IMR-90 (cell line): ENCODE data around the gene ASPHD2. TPM values are rescaled to one million over a fixed set of nuclear protein-coding genes. Genes with fewer than 3 reads are reported as not detected.

Source experiments
- ATAC-seq: fragments of 200-7000 bp; cut with Tn5 transposase; 2 replicates; pipeline ENCODE4 v1.9.1; 2020; ENCODE audit warnings: low read depth, mild to moderate bottlenecking, moderate library complexity
- BruUV-seq: library from RNA; stranded (reverse); fragments of 400-500 nt; replicated peaks from 2 replicates; lab custom pipeline; 2021; lab: Mats Ljungman, UMichigan
- CTCF ChIA-PET: fragments of 300-600 bp; formaldehyde crosslinking; extraction: SDS; loops from one replicate; lab custom pipeline; 2021; ENCODE audit warnings: antibody characterized with exemption; lab: Yijun Ruan, JAX
- POLR2A ChIA-PET: fragments of 300-600 bp; sonication (Branson Sonifier 250); formaldehyde crosslinking; loops from one replicate; lab custom pipeline; 2022; ENCODE audit warnings: antibody characterized with exemption; ENCODE audit not compliant: unreplicated experiment; lab: Charles Lee
- DNase-seq: peaks from one replicate; pipeline ENCODE4 v3.0.0; 2013
- H2AFZ ChIP-seq: replicated peaks from 2 replicates; pipeline ENCODE3; 2013; ENCODE audit warnings: low read length, mild to moderate bottlenecking; ENCODE audit not compliant: poor library complexity
- H2AK5ac ChIP-seq: 2 replicates; pipeline ENCODE4 v1.6.1; 2013; ENCODE audit warnings: low read depth, low read length, inconsistent platforms
- H2AK9ac ChIP-seq: replicated peaks from 2 replicates; pipeline ENCODE3; 2013; ENCODE audit warnings: mild to moderate bottlenecking, low read depth, low read length, moderate library complexity; ENCODE audit not compliant: poor library complexity
- H2BK120ac ChIP-seq: 2 replicates; pipeline ENCODE4 v1.6.1; 2013; ENCODE audit warnings: low read depth, low read length, inconsistent platforms
- H2BK15ac ChIP-seq: 3 replicates; pipeline ENCODE4 v1.6.1; 2013; ENCODE audit warnings: low read depth, low read length, inconsistent platforms
- H2BK20ac ChIP-seq: 2 replicates; pipeline ENCODE4 v1.6.1; 2013; ENCODE audit warnings: low read depth, mild to moderate bottlenecking, inconsistent platforms, low read length, moderate library complexity
- H2BK5ac ChIP-seq: 2 replicates; pipeline ENCODE4 v1.6.1; 2013; ENCODE audit warnings: mild to moderate bottlenecking, low read depth, low read length, inconsistent platforms; ENCODE audit not compliant: poor library complexity, severe bottlenecking
- H3K14ac ChIP-seq: replicated peaks from 2 replicates; pipeline ENCODE4 v1.6.1; 2013; ENCODE audit warnings: low read depth, low read length, inconsistent platforms
- H3K18ac ChIP-seq: 2 replicates; pipeline ENCODE4 v1.6.1; 2013; ENCODE audit warnings: low read depth, low read length, control low read depth
- H3K23ac ChIP-seq: 2 replicates; pipeline ENCODE4 v1.6.1; 2013; ENCODE audit warnings: low read depth, low read length, inconsistent platforms
- H3K27ac ChIP-seq: 2 replicates; pipeline ENCODE4 v1.5.1; 2013; ENCODE audit warnings: mild to moderate bottlenecking, control low read depth, low read length; ENCODE audit not compliant: insufficient read depth
- H3K27me3 ChIP-seq: 2 replicates; pipeline ENCODE4 v1.6.1; 2013; ENCODE audit warnings: low read length; ENCODE audit not compliant: control insufficient read depth, insufficient read depth
- H3K36me3 ChIP-seq: 2 replicates; pipeline ENCODE4 v1.6.1; 2013; ENCODE audit warnings: low read length, mixed read lengths; ENCODE audit not compliant: control insufficient read depth, insufficient read depth
- H3K4ac ChIP-seq: 2 replicates; pipeline ENCODE4 v1.6.1; 2013; ENCODE audit warnings: low read depth, low read length, inconsistent platforms
- H3K4me1 ChIP-seq: 2 replicates; pipeline ENCODE4 v1.6.1; 2013; ENCODE audit warnings: low read length, mixed read lengths; ENCODE audit not compliant: control insufficient read depth, insufficient read depth
- H3K4me2 ChIP-seq: 2 replicates; pipeline ENCODE4 v1.6.1; 2013; ENCODE audit warnings: low read depth, mild to moderate bottlenecking, control low read depth, low read length, moderate library complexity
- H3K4me3 ChIP-seq: 2 replicates; pipeline ENCODE4 v1.5.1; 2013; ENCODE audit warnings: low read depth, mild to moderate bottlenecking, control low read depth, low read length, moderate library complexity; ENCODE audit not compliant: insufficient read depth
- H3K56ac ChIP-seq: 2 replicates; pipeline ENCODE4 v1.6.1; 2013; ENCODE audit warnings: low read length, inconsistent platforms; ENCODE audit not compliant: insufficient read depth; ENCODE audit errors: extremely low read depth
- H3K79me1 ChIP-seq, 2 experiments: 2 replicates each; pipeline ENCODE4 v1.6.1; 2013; ENCODE audit warnings: low read length in 2 of 2, inconsistent platforms in 1 of 2, low read depth in 1 of 2
- H3K9ac ChIP-seq: 2 replicates; pipeline ENCODE4 v1.6.1; 2013; ENCODE audit warnings: low read depth, low read length, control low read depth
- H3K9me1 ChIP-seq: 2 replicates; pipeline ENCODE4 v1.6.1; 2013; ENCODE audit warnings: low read length, inconsistent platforms; ENCODE audit not compliant: insufficient read depth
- H3K9me3 ChIP-seq: 2 replicates; pipeline ENCODE4 v1.6.1; 2013; ENCODE audit warnings: low read length; ENCODE audit not compliant: control insufficient read depth, insufficient read depth
- H4K20me1 ChIP-seq: 2 replicates; pipeline ENCODE4 v1.6.1; 2013; ENCODE audit warnings: low read length, inconsistent platforms; ENCODE audit not compliant: insufficient read depth
- H4K5ac ChIP-seq: 2 replicates; pipeline ENCODE4 v1.6.1; 2013; ENCODE audit warnings: mild to moderate bottlenecking, low read depth, low read length, control low read depth
- H4K8ac ChIP-seq, 2 experiments: 2 replicates each; pipeline ENCODE4 v1.6.1; 2013; ENCODE audit warnings: low read depth in 2 of 2, low read length in 2 of 2, control low read depth in 1 of 2, inconsistent platforms in 1 of 2
- H4K91ac ChIP-seq: 2 replicates; pipeline ENCODE4 v1.6.1; 2013; ENCODE audit warnings: low read depth, low read length, inconsistent platforms; ENCODE audit not compliant: insufficient read depth
- FOS ChIP-seq: fragments of 150-350 bp; IDR thresholded peaks from 2 replicates; pipeline ENCODE4 v1.6.1; 2016; ENCODE audit warnings: low read depth, low read length
- MAFK ChIP-seq: IDR thresholded peaks from 2 replicates; pipeline ENCODE4 v1.6.1; 2012; ENCODE audit warnings: low read depth, low read length, improper control_type of control experiment
- RAD21 ChIP-seq: IDR thresholded peaks from 2 replicates; pipeline ENCODE4 v1.6.1; 2012; ENCODE audit warnings: low read length, improper control_type of control experiment
- WGBS, 2 experiments: methylation state at CpG; one replicate each; pipeline versions ENCODE4 v1.1.5 to v1.1.7; 2013; ENCODE audit warnings: missing lambda C conversion rate in 2 of 2; ENCODE audit not compliant: insufficient read length in 1 of 2; ENCODE audit errors: extremely low coverage in 2 of 2; 5-methylcytosine and 5-hydroxymethylcytosine counted together
- dilution Hi-C: fragments of 300-500 bp; cut with HindIII; formaldehyde crosslinking; loops from one replicate; pipeline ENCODE4 v1.14.3; 2018; ENCODE audit warnings: low sequenced_read_pairs; ENCODE audit not compliant: unreplicated experiment
- in situ Hi-C: fragments of 300-500 bp; cut with MboI; formaldehyde crosslinking; loops from 3 replicates; pipeline ENCODE4 v1.14.3; 2019; ENCODE audit warnings: low sequenced_read_pairs, inconsistent platforms, mixed read lengths
- intact Hi-C: fragments of 100-400 bp; cut with micrococcal nuclease; formaldehyde crosslinking; loops from 2 replicates; pipeline ENCODE4 v1.10.0; 2022
- polyA plus RNA-seq, 3 experiments: library from polyadenylated mRNA; depleted of rRNA; stranded (reverse); fragments of >200 nt; gene quantifications; 2 replicates each; pipeline ENCODE4 v1.2.3, GENCODE V29; 2012; ENCODE audit warnings: low replicate concordance in 1 of 3
- total RNA-seq: library from RNA; depleted of rRNA; stranded (reverse); fragments of >200 nt; gene quantifications from 2 replicates; pipeline ENCODE4 v1.2.3, GENCODE V29; 2012

The ASPHD2 gene
- total and polyA plus RNA-seq, 2 of the 4 experiments (the other 2 are of a cell fraction), result 1.3 to 1.4 TPM

- ATAC-seq (no peak), DNase-seq (no peak)
- no peak overlapping the region; the same call in 1 of the 2 replicates for H2AK5ac ChIP-seq
- no TSS peak for BruUV-seq
- no CpG with 5 or more reads among the region's 2 CpGs for WGBS, 2 experiments
- H3K27me3 ChIP-seq, result no peaks in the 10 kb centered on the region
- H2BK5ac ChIP-seq, result no peak overlapping the region
- no peak overlapping the region for H3K9ac ChIP-seq
- TF ChIP-seq MAFK (peak; percentile 68), RAD21 (no peak), FOS (no peak)
- H3K27ac ChIP-seq, result no peak overlapping the region
- H3K4me3 ChIP-seq, result no peak overlapping the region
- peak overlapping the region; percentile 39; the same call in 1 of the 2 replicates for H2BK120ac ChIP-seq
- peaks cover 7% of the 10 kb centered on the region for H3K9me1 ChIP-seq
- 0 out of 2 replicates have a peak overlapping the region, but pooled peaks have one; percentile 45 for H3K14ac ChIP-seq
- no peak overlapping the region for H2AK9ac ChIP-seq
- H3K56ac ChIP-seq, result no peak overlapping the region
- intact Hi-C loops (no loop called here), in situ Hi-C loops (no loop called here), dilution Hi-C loops (no loop called here)
- H3K4ac ChIP-seq, result peak overlapping the region; percentile 21
- H3K36me3 ChIP-seq, result peaks cover 44% of the 10 kb centered on the region
- H2BK20ac ChIP-seq, result peak overlapping the region; percentile 45
- no peak overlapping the region for H2BK15ac ChIP-seq
- H3K23ac ChIP-seq, result no peak overlapping the region
- H4K5ac ChIP-seq, result no peak overlapping the region
- H3K4me1 ChIP-seq, result no peaks in the 10 kb centered on the region
- no peak overlapping the region for H2AFZ ChIP-seq
- no peak overlapping the region for H4K91ac ChIP-seq
- no peak overlapping the region for H3K18ac ChIP-seq
- ChIA-PET POLR2A (no interaction called here), CTCF (no interaction called here)
- H4K20me1 ChIP-seq, result no peaks in the 10 kb centered on the region
- H3K4me2 ChIP-seq, result no peak overlapping the region
- H4K8ac ChIP-seq, result no peak overlapping the region
- H3K9me3 ChIP-seq, result no peaks in the 10 kb centered on the region
- H3K79me1 ChIP-seq, result peaks cover 0 to 4% of the 10 kb centered on the region in 2 experiments; a peak in 1 of 4 replicates
Observed at GRCh38 chr22:26470807-26471206, 41.7 kb downstream of the ASPHD2 start.
